Caco-2 (cell line): Measurements from ENCODE around the gene RNF151. TPM values are rescaled to one million over a fixed set of nuclear protein-coding genes. Genes with fewer than 3 reads are reported as not detected.

Source experiments
- BruUV-seq: library from RNA; stranded (reverse); fragments of 400-500 nt; replicated peaks from 2 replicates; lab custom pipeline; 2021; lab: Mats Ljungman, UMichigan
- CTCF ChIA-PET: fragments of 300-600 bp; sonication (Branson Sonifier 250); formaldehyde crosslinking; loops from one replicate; lab custom pipeline; 2022; ENCODE audit warnings: antibody characterized with exemption; lab: Charles Lee
- POLR2A ChIA-PET: fragments of 300-600 bp; sonication (Branson Sonifier 250); formaldehyde crosslinking; loops from one replicate; lab custom pipeline; 2022; ENCODE audit warnings: antibody characterized with exemption; lab: Charles Lee
- DNase-seq, 2 experiments: peaks; one replicate each; pipeline versions ENCODE4 v3.0.0 to v3.0.0-alpha.2; 2020 to 2022
- H3K27me3 ChIP-seq: replicated peaks from 2 replicates; pipeline ENCODE4 v1.6.0; 2011; ENCODE audit warnings: low read length; ENCODE audit not compliant: control insufficient read depth, insufficient read depth
- H3K36me3 ChIP-seq: 2 replicates; pipeline ENCODE4 v1.5.1; 2011; ENCODE audit warnings: low read length; ENCODE audit not compliant: control insufficient read depth, insufficient read depth
- H3K4me1 ChIP-seq: fragments of 250-450 bp; sonication (Bioruptor Pico); 2 replicates; pipeline ENCODE4 v1.5.1; 2020; ENCODE audit warnings: mild to moderate bottlenecking
- H3K4me3 ChIP-seq: 2 replicates; pipeline ENCODE4 v1.5.1; 2011; ENCODE audit warnings: low read depth, mild to moderate bottlenecking, control low read depth, low read length
- H3K9me3 ChIP-seq: fragments of 250-450 bp; sonication (Bioruptor Pico); 2 replicates; pipeline ENCODE4 v1.5.1; 2020; ENCODE audit warnings: mild to moderate bottlenecking, moderate library complexity
- H3K27ac Mint-ChIP-seq: one replicate; pipeline ENCODE4 v1.8.0; 2022; ENCODE audit warnings: mixed read lengths; ENCODE audit not compliant: unreplicated experiment
- H3K27me3 Mint-ChIP-seq: one replicate; pipeline ENCODE4 v1.8.0; 2022; ENCODE audit warnings: mixed read lengths; ENCODE audit not compliant: insufficient read depth, unreplicated experiment
- H3K36me3 Mint-ChIP-seq: one replicate; pipeline ENCODE4 v1.8.0; 2022; ENCODE audit warnings: mild to moderate bottlenecking, mixed read lengths; ENCODE audit not compliant: insufficient read depth, unreplicated experiment
- H3K4me1 Mint-ChIP-seq: one replicate; pipeline ENCODE4 v1.8.0; 2022; ENCODE audit warnings: low read depth, mixed read lengths; ENCODE audit not compliant: unreplicated experiment
- H3K4me3 Mint-ChIP-seq: one replicate; pipeline ENCODE4 v1.8.0; 2022; ENCODE audit warnings: mild to moderate bottlenecking, moderate library complexity, mixed read lengths; ENCODE audit not compliant: unreplicated experiment
- H3K9me3 Mint-ChIP-seq: one replicate; pipeline ENCODE4 v1.8.0; 2022; ENCODE audit warnings: mixed read lengths; ENCODE audit not compliant: unreplicated experiment
- CTCF ChIP-seq, 2 experiments: fragments of 200-600 bp in 1 of 2; IDR thresholded peaks; 1 replicate in 1 of 2; 2 replicates in 1 of 2; pipeline versions ENCODE4 v1.5.1 to v1.8.0; 2011 to 2022; ENCODE audit warnings: antibody characterized with exemption in 1 of 2, control low read depth in 1 of 2, inconsistent platforms in 1 of 2, low read depth in 1 of 2, low read length in 1 of 2, mild to moderate bottlenecking in 1 of 2, moderate library complexity in 1 of 2; ENCODE audit not compliant: insufficient read depth in 1 of 2, severe bottlenecking in 1 of 2, unreplicated experiment in 1 of 2
- intact Hi-C: fragments of 100-400 bp; cut with micrococcal nuclease; formaldehyde crosslinking; loops from one replicate; pipeline ENCODE4 v1.10.0; 2022; ENCODE audit not compliant: unreplicated experiment
- total RNA-seq: library from RNA; stranded (reverse); gene quantifications from 2 replicates; pipeline ENCODE4 v1.2.3, GENCODE V29; 2022

Gene RNF151
- total RNA-seq, 1 experiment from 2014 or later = not detected

- peaks cover 10% of the 10 kb centered on the region for H3K4me1 ChIP-seq
- TF ChIP-seq CTCF (IDR thresholded peaks at IDR 0.05; ENCODE audit: insufficient read depth in 1 of 2, low read depth in 1 of 2, low read length in 1 of 2, severe bottlenecking in 1 of 2, unreplicated experiment in 1 of 2) = no peak
- no peak for DNase-seq
- POLR2A ChIA-PET = interaction anchor here (0.5 kb wide), 1 partner anchor 110 kb away, joined by 5 read pairs; no protein-coding TSS in a partner anchor
- H3K9me3 ChIP-seq = no peaks in the 10 kb centered on the region
- no peak overlapping the region for H3K27ac Mint-ChIP-seq
- H3K4me3 ChIP-seq = no peak overlapping the region
- H3K4me3 Mint-ChIP-seq = no peak overlapping the region
- H3K27me3 Mint-ChIP-seq = no peaks in the 10 kb centered on the region
- no peaks in the 10 kb centered on the region for H3K9me3 Mint-ChIP-seq
- H3K4me1 Mint-ChIP-seq = peaks cover 7% of the 10 kb centered on the region
- H3K27me3 ChIP-seq = no peaks in the 10 kb centered on the region
- CTCF ChIA-PET = interaction anchor here (1.5 kb wide), 1 partner anchor 23 kb away, joined by 3 read pairs; no protein-coding TSS in a partner anchor
- peaks cover 46% of the 10 kb centered on the region for H3K36me3 Mint-ChIP-seq
- no TSS peak for BruUV-seq
- no peaks in the 10 kb centered on the region; the same call in 1 of the 2 replicates for H3K36me3 ChIP-seq
- intact Hi-C loops = no loop called here
Observed at GRCh38 chr16:1980030-1980769, 13.5 kb downstream of the RNF151 start.

- no peak for DNase-seq
- intact Hi-C loops = no loop called here
- H3K9me3 ChIP-seq = no peaks in the 10 kb centered on the region
- no peak overlapping the region for H3K4me3 ChIP-seq
- no peaks in the 10 kb centered on the region for H3K27me3 Mint-ChIP-seq
- no peak for TF ChIP-seq CTCF (IDR thresholded peaks at IDR 0.05; ENCODE audit: insufficient read depth in 1 of 2, low read depth in 1 of 2, low read length in 1 of 2, severe bottlenecking in 1 of 2, unreplicated experiment in 1 of 2)
- H3K36me3 ChIP-seq = no peaks in the 10 kb centered on the region; the same call in 1 of the 2 replicates
- CTCF ChIA-PET = interaction anchor here (1.5 kb wide), 1 partner anchor 22 kb away, joined by 3 read pairs; no protein-coding TSS in a partner anchor
- no peaks in the 10 kb centered on the region for H3K27me3 ChIP-seq
- BruUV-seq = no TSS peak
- no peaks in the 10 kb centered on the region for H3K9me3 Mint-ChIP-seq
- H3K27ac Mint-ChIP-seq = no peak overlapping the region
- H3K4me1 ChIP-seq = peaks cover 15% of the 10 kb centered on the region
- POLR2A ChIA-PET = interaction anchor here (0.5 to 0.7 kb wide), 2 partner anchors 9 to 110 kb away, joined by 3 to 5 read pairs; no protein-coding TSS in a partner anchor
- no peak overlapping the region for H3K4me3 Mint-ChIP-seq
- H3K4me1 Mint-ChIP-seq = peaks cover 7% of the 10 kb centered on the region
- peaks cover 46% of the 10 kb centered on the region for H3K36me3 Mint-ChIP-seq
Observed at GRCh38 chr16:1980770-1981087, 14.1 kb downstream of the RNF151 start.

- CTCF ChIA-PET = interaction anchor here (1.0 to 1.5 kb wide), 2 partner anchors 17 to 21 kb away, joined by 3 read pairs; partner anchors contain the start of gene RPS2
- no peaks in the 10 kb centered on the region for H3K27me3 ChIP-seq
- H3K4me3 ChIP-seq = no peak within 1 kb of the TSS
- no peak for DNase-seq
- POLR2A ChIA-PET = interaction anchor here (0.7 kb wide), 1 partner anchor 9 kb away, joined by 3 read pairs; no protein-coding TSS in a partner anchor
- no TSS peak for BruUV-seq
- no peaks in the 10 kb centered on the region for H3K9me3 ChIP-seq
- intact Hi-C loops = no loop called here
- peaks cover 4% of the 10 kb centered on the region for H3K36me3 ChIP-seq
- peaks cover 40% of the 10 kb centered on the region for H3K36me3 Mint-ChIP-seq
- H3K4me1 Mint-ChIP-seq = peaks cover 7% of the 10 kb centered on the region
- no peak within 1 kb of the TSS for H3K27ac Mint-ChIP-seq
- peaks cover 15% of the 10 kb centered on the region for H3K4me1 ChIP-seq
- peak within 1 kb of the TSS; percentile 5 for H3K4me3 Mint-ChIP-seq
- H3K27me3 Mint-ChIP-seq = no peaks in the 10 kb centered on the region
- H3K9me3 Mint-ChIP-seq = no peaks in the 10 kb centered on the region
- TF ChIP-seq CTCF (IDR thresholded peaks at IDR 0.05; ENCODE audit: insufficient read depth in 1 of 2, low read depth in 1 of 2, low read length in 1 of 2, severe bottlenecking in 1 of 2, unreplicated experiment in 1 of 2) = no peak
Observed at GRCh38 chr16:1981398-1981836, 14.8 kb downstream of the RNF151 start, which contains the start of gene NOXO1. Gene NOXO1 (minus strand): TSS chr16:1981469. CDS start chr16:1981179, 290 bp downstream.
